GM12873 (cell line): ENCODE results near the gene ANKS1B.

ENCODE experiments used
- TF ChIP-seq, protein P1 (sequence below): IDR thresholded peaks from 2 replicates; pipeline ENCODE4 v1.5.1; 2012; ENCODE audit warnings: low read depth, mild to moderate bottlenecking, moderate library complexity, low read length, control low read depth; ENCODE audit not compliant: insufficient read depth; ENCODE audit errors: missing control alignments

ANKS1B gene

GRCh38 chr12:99205111-99205510, 779.6 kb downstream of the ANKS1B start:
- TF ChIP-seq, protein P1, sequence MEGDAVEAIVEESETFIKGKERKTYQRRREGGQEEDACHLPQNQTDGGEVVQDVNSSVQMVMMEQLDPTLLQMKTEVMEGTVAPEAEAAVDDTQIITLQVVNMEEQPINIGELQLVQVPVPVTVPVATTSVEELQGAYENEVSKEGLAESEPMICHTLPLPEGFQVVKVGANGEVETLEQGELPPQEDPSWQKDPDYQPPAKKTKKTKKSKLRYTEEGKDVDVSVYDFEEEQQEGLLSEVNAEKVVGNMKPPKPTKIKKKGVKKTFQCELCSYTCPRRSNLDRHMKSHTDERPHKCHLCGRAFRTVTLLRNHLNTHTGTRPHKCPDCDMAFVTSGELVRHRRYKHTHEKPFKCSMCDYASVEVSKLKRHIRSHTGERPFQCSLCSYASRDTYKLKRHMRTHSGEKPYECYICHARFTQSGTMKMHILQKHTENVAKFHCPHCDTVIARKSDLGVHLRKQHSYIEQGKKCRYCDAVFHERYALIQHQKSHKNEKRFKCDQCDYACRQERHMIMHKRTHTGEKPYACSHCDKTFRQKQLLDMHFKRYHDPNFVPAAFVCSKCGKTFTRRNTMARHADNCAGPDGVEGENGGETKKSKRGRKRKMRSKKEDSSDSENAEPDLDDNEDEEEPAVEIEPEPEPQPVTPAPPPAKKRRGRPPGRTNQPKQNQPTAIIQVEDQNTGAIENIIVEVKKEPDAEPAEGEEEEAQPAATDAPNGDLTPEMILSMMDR = no peak

DNA sequence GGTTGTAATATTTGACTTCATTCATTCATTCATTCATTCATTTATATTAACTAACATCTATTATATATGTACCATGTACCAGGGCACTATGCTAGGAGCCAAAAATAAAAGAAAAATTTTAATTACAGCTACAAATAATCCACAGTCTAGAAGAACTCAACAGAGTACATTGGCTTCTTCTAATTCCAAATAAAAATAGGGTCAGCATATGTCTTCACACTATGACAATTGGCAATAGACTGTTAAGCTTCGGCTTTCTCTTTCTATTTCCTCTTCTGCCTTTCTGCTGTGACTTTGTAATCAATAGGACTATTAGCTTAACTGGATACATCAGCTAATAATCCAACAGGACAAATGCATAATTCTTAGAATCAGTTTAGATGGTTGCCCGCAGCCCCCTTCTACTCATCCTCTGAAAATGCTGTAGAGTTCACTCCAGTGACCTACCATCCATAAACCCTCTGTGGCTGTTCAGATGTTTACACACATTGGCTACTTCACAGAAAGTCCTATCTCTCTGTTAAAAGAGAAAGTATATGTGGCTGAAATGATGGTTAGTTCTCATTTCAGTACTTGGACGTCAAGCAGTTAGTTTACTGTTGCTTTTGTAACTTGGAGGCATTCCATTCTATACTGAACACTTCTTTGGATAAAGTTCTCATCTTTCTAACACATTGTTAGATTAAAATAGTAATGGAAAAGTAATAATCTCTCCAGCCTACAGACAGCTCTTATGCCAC, 782.7 kb downstream of the ANKS1B start:
- TF ChIP-seq, protein P1 = no peak

DNA sequence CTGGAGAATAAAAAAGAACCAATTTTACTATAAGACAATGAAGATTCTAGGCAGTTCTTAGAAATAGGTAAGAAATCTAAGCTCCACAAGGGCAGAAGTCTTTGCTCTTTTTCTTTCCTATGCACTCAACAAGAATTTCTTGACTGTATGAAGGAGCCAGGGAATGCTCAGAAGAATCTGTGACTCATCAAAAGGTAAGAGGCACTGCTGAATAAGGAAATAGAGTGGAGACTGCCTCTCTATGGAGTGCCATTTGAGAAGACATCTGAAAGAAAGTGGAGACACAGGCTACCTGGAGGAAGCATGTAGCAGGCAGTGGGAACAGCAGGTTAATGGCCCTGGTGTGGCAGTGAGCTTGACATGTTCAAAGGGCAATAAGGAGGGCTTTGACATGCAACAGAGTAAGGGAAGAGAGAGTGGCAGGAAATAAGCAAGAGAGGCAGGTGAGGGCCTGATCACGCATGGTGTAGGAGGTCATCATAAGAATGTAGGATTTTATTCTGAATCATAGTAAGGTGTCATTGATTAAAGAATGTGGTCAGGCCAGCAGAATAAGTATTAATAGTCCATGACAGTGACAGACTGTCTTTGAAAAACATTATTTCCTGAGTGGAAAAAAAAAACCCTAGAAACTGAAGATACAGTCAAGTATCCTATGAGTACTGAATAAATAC, 783.9 kb downstream of the ANKS1B start:
- TF ChIP-seq, protein P1 = no peak

DNA sequence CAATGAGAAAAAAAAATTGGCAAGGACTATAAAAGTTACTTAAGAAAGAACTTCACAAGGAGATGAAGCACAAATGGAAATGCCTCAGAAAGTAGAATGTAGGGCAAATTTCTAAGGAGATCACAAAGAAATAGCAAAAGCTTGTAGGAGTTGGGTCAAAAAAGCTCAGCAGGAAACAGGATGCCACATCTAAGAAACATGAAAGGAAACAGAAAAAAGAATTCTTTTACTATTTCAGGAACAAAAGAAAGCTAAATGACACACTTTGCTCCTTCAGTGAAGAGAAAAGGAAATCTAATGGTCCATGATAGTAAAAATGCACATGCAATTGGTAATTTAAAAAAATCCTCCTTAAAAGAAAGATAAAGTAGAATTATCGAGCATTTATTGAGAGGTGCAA, 789.3 kb downstream of the ANKS1B start:
- TF ChIP-seq, protein P1 = no peak

DNA sequence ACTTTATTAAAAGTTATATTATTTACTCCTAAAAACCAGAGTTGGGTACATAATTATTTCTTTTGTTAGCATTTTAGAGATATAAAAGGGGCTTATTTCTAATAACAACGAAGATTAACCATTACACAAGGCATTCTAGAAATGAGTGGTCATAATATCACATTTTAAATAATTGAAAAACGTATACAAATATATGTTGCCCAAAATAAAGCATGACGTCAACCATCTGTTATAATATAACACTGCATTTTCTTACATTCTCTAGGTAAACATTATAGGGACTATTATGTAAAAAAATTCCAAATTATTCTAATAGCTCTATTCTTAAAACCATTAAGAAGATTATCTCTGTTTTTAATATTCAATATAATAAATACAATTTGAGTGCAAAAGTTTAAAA, 792.2 kb downstream of the ANKS1B start:
- TF ChIP-seq, protein P1 = no peak

- TF ChIP-seq, protein P1 = no peak
Observed at GRCh38 chr12:99176871-99177270, 807.9 kb downstream of the ANKS1B start.

- TF ChIP-seq, protein P1 = no peak
Observed at GRCh38 chr12:99170461-99170860, 814.3 kb downstream of the ANKS1B start.
